ENCODE measurements around the gene CCDC30. TPM values are rescaled to one million over a fixed set of nuclear protein-coding genes. Genes with fewer than 3 reads are reported as not detected.

CCDC30 gene
- polyA plus RNA-seq, 1 donor (not counting 4 experiments of a cell fraction or from before 2014, with no cell fraction given): 0.35 TPM

- no peaks in the 10 kb centered on the region for H3K27me3 ChIP-seq (ENCODE audit: control insufficient read depth, extremely low read depth, insufficient read depth, low read length)
- H3K4me3 ChIP-seq (ENCODE audit: control insufficient read depth in 2 of 3, extremely low read depth in 1 of 3, insufficient read depth in 2 of 3, low read depth in 1 of 3, low read length in 3 of 3): peak overlapping the region; percentile 68 to 89 (median 73)
- no peaks in the 10 kb centered on the region for H4K20me1 ChIP-seq (ENCODE audit: control insufficient read depth, extremely low read depth, insufficient read depth, low read length)
- peaks cover 12% of the 10 kb centered on the region for H3K4me1 ChIP-seq (ENCODE audit: control insufficient read depth, extremely low read depth, insufficient read depth, low read length)
- dilution Hi-C loops (cut with MboI; ENCODE audit: extremely low pct_ligation_motif_present, low sequenced_read_pairs): no loop called here
- H2AFZ ChIP-seq (ENCODE audit: control insufficient read depth, low read length): peak overlapping the region; percentile 99
- TF ChIP-seq CTCF (optimal IDR thresholded peaks at IDR 0.05 in 1 of 3, IDR thresholded peaks at IDR 0.05 in 1 of 3, conservative IDR thresholded peaks at IDR 0.05 in 1 of 3; ENCODE audit: extremely low read depth in 1 of 3, insufficient read depth in 2 of 3, low read length in 3 of 3) (no peak), EZH2 (IDR thresholded peaks at IDR 0.05; ENCODE audit: low read length) (no peak)
- H3K9me1 ChIP-seq (ENCODE audit: control insufficient read depth, extremely low read depth, insufficient read depth, low read length): no peaks in the 10 kb centered on the region
- H3K36me3 ChIP-seq (ENCODE audit: control insufficient read depth in 2 of 2, extremely low read depth in 1 of 2, insufficient read depth in 2 of 2, low read length in 2 of 2): peaks cover 1 to 3% of the 10 kb centered on the region in 2 experiments
- H3K79me2 ChIP-seq (ENCODE audit: control insufficient read depth, insufficient read depth, low read length): peaks cover 13% of the 10 kb centered on the region
- H3K27ac ChIP-seq (ENCODE audit: control insufficient read depth, insufficient read depth, low read length): peak overlapping the region; percentile 91
- H3K9ac ChIP-seq (ENCODE audit: control insufficient read depth, extremely low read depth, insufficient read depth, low read length): peak overlapping the region; percentile 92
- DNase-seq (ENCODE audit: low read depth, low spot score) (no peak), FAIRE-seq (no peak)
- H3K4me2 ChIP-seq (ENCODE audit: control insufficient read depth, extremely low read depth, insufficient read depth, low read depth, low read length): peak overlapping the region; percentile 81
- H3K9me3 ChIP-seq (ENCODE audit: control insufficient read depth, low read depth, low read length): no peaks in the 10 kb centered on the region
Measured at GRCh38 chr1:42456754-42457089, 6.4 kb upstream of the CCDC30 start.

DNA sequence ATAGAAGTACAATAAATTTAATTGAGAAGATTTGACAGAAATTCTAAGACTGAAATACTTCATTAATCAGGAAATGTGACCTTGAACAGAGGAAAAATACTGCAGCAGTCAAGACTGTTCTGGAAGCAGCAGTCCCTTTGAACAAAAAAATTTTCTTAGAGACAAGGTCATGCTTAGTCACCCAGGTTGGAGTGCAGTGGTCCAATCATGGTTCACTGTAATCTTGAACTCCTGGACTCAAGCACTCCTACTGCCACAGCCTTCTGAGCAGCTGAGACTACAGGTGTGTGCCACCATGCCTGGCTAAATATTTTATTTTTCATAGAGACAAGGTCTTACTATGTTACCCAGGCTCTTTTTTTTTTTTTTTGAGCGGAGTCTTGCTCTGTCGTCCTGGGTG, 1.9 kb upstream of the CCDC30 start:
- no peaks in the 10 kb centered on the region for H3K9me3 ChIP-seq (ENCODE audit: control insufficient read depth, low read depth, low read length)
- FAIRE-seq: no peak
- no peak overlapping the region for H3K4me3 ChIP-seq (ENCODE audit: control insufficient read depth in 2 of 3, extremely low read depth in 1 of 3, insufficient read depth in 2 of 3, low read depth in 1 of 3, low read length in 3 of 3)
- peaks cover 13% of the 10 kb centered on the region for H3K79me2 ChIP-seq (ENCODE audit: control insufficient read depth, insufficient read depth, low read length)
- no peaks in the 10 kb centered on the region for H3K9me1 ChIP-seq (ENCODE audit: control insufficient read depth, extremely low read depth, insufficient read depth, low read length)
- H3K27ac ChIP-seq (ENCODE audit: control insufficient read depth, insufficient read depth, low read length): no peak overlapping the region
- H4K20me1 ChIP-seq (ENCODE audit: control insufficient read depth, extremely low read depth, insufficient read depth, low read length): no peaks in the 10 kb centered on the region
- peaks cover 1 to 3% of the 10 kb centered on the region in 2 experiments for H3K36me3 ChIP-seq (ENCODE audit: control insufficient read depth in 2 of 2, extremely low read depth in 1 of 2, insufficient read depth in 2 of 2, low read length in 2 of 2)
- no peaks in the 10 kb centered on the region for H3K27me3 ChIP-seq (ENCODE audit: control insufficient read depth, extremely low read depth, insufficient read depth, low read length)
- H3K4me1 ChIP-seq (ENCODE audit: control insufficient read depth, extremely low read depth, insufficient read depth, low read length): peaks cover 16% of the 10 kb centered on the region
- dilution Hi-C loops (cut with MboI; ENCODE audit: extremely low pct_ligation_motif_present, low sequenced_read_pairs): no loop called here
- no peak overlapping the region for H3K9ac ChIP-seq (ENCODE audit: control insufficient read depth, extremely low read depth, insufficient read depth, low read length)
- no peak for TF ChIP-seq EZH2 (IDR thresholded peaks at IDR 0.05; ENCODE audit: low read length)
- TF ChIP-seq CTCF (optimal IDR thresholded peaks at IDR 0.05 in 1 of 3, IDR thresholded peaks at IDR 0.05 in 1 of 3, conservative IDR thresholded peaks at IDR 0.05 in 1 of 3; ENCODE audit: extremely low read depth in 1 of 3, insufficient read depth in 2 of 3, low read length in 3 of 3): no peak
- H2AFZ ChIP-seq (ENCODE audit: control insufficient read depth, low read length): no peak overlapping the region
- DNase-seq (ENCODE audit: low read depth, low spot score): no peak
- H3K4me2 ChIP-seq (ENCODE audit: control insufficient read depth, extremely low read depth, insufficient read depth, low read depth, low read length): no peak overlapping the region

Data from keratinocyte (primary cell).